EL (cell line): ENCODE measurements around the gene ROBO1.

Experiments
- DNase-seq: peaks from one replicate; pipeline ENCODE4 v3.0.0-alpha.2; 2016

ROBO1 gene

DNA sequence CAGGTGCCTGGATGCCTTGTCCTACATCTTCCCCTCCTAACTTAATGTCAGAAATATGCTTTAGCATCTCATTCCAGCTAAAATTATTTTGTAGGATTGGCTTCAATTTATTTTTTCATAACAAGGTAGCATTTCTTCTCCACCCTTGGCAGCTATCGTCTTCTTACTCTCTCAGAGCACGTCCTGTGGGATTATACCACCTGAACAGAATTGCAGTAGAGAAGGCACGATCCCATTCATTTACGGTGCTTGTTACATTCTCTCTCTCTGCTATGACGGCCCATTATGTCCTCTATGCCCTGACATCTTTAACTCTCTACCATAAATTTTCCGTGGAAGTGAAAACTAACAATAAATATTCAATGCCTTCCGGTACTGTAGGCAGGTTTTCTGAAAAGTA lies 103.3 kb downstream of the ROBO1 start:
- DNase-seq: no peak

DNA sequence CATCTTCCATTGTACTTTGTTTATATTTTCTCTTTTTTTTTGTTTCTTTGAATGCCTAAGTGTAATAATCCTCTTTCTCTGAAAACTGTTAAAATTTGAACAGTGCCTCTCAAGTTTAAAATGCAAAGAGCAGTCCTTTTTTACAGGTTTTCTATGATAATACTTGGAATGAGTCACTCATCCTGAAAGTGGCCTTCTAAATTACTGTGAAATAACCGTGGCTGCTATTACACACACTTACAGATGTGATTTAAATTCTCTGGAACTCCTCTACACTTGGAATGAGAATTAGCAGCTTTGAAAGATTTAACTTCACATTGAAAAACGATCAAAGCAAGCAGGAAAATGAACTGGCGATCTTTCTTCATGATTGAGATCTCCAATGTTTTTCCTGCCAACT lies 105.9 kb downstream of the ROBO1 start:
- no peak for DNase-seq

DNA sequence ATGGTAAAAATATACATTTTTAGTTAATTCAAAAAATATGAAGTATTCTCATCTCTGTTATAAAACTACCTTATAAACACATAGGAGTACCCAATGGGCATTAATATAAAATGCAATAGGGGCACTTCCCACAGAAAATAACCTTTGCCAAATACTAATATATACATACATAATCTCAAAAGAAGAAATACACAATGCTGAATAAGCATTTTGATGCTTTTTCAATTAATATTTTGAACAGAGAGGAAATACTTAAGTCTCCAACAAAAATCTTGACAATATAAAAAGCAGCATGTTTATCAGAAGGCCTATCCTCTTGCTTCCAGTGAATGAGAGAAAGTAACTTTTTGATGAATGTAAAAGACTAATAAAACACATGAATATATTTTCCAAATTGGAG lies 110.7 kb downstream of the ROBO1 start:
- no peak for DNase-seq

DNA sequence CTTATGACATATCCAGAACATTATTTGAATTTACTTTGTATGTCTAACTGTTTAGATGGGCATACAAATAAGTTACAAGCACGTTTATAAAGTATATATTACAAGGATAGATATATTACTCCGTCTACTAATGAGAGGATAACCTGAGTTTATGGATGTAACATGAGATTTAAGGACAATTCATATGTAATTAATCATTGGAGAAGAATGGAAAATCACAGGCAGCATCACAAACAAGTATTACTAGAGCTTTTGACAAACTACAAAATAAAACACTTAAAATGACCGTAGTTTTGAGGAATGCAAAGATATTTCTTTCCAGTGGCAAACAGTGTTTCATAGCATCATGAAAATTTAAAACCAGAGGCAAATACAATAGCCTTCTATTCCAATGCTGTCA lies 113.8 kb downstream of the ROBO1 start:
- no peak for DNase-seq

DNA sequence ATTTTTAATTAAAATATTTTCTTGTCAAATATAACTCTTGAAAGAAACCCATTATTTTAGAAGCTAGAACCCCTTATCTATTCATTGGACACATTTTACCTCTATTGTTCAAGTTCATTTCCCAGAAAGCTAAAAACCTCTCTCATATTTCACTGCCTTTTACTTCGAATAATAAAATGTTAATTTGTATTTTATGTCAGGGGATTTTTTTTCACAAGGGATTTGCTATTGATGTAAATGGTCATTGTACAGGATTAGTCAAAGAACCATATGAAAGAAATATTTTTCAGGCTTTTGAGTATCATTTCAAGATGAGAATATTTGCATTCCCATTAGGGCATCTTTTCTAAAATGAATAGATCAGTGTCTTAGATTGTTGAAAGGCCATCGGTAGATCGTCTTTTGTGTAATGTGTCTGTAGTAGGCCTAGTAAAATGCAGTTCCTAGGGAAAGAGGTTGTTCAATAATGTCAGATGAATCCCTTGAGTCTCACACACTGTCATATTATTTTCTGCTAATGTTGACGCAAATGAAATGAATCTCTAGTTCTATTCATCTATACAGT lies 114.5 kb downstream of the ROBO1 start:
- no peak for DNase-seq

DNA sequence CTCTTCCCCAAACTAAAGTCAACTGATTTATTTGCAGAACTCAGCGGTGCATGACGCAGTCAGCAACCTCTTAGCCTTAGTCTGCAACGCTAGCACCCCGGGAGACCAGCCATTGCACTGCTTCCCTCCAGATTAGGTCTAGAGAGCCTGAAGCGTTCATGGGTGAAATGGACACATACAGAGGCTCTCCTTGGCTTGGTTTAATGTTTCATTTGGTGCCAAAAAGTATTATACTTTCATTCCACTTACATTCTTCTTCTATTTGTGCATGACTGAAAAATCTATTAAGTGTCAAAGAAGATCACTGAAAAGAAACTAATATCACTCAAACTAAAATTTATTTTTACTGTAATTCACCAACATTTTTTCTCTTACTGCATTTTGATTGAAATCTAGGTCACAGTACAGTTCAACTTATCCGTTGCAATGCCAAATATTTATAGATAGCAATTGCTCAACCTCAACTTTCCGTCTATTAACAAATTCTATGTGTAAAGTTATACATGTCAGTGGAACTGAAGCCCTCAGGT lies 116.2 kb downstream of the ROBO1 start:
- no peak for DNase-seq

DNA sequence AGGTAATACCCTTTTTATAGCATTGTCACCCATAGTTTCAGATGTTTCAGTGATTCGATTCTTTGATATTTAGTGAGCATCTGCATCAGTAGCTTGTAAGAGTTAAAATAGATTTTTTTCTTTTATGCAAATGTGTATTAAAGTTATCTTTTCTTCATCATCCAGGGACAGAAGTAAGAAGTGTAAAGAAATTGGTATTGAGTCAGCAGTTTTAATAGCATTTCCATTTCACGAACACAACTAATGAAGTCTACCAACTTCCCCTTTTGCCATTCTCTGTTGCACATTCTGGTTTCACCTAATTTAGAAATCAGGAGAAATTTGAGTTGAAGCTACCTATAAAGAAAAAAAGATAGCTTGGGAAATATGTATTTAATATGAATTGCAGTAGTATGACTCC lies 127.9 kb downstream of the ROBO1 start:
- no peak for DNase-seq

DNA sequence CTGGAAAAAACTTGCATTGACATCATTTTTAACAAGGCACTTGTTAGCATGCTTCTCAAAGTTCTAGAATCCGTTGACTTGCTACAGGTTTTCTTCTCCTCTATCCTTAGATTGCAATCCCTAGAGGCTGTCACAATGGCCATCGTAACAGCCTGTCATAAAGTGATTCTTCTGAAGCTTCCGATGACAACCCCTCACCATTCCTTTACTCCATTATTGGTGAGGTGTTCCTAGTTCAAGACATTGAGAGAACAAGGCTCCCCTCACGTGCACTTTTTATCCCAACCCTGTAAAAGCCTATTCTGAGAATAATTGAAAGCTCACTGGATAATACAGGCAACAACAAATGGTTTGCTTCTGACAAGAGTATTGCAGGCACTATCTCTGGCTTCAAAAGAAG lies 131.4 kb downstream of the ROBO1 start:
- no peak for DNase-seq

DNA sequence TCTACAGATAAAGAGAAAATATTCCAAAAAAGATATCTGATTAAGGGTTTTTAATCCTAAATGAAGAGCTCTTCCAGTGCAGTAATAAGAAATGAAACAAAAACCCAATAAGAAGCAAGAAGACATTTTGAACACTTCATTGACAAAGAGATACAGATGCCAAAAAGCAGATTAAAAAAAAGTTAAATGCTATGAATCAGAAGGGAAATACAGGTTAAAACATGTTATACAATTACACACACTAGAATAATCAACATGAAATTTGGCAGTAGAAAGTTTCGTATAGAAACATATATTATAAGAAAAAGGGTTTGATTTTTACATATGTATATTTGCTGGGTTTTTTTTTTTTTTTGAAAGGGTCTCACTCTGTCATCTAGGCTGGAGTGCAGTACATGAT lies 135.0 kb downstream of the ROBO1 start:
- DNase-seq: no peak

DNA sequence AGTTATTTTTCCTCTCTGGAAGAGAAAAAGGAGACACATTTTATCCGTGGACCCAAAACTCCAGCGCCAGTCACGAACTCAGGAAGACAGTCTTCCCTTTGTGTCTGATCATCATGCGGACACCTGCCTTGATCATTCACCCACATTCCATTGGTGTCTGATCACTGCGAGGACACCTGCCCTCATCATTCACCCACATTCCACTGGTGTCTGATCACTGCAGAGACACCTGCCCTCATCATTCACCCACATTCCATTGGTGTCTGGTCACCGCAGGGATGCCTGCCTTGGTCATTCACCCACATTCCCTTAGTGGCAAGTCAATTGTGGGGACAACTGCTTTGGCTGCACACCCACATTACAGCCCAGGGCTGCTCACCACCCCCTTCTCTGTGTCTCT lies 148.9 kb downstream of the ROBO1 start:
- DNase-seq: no peak

DNA sequence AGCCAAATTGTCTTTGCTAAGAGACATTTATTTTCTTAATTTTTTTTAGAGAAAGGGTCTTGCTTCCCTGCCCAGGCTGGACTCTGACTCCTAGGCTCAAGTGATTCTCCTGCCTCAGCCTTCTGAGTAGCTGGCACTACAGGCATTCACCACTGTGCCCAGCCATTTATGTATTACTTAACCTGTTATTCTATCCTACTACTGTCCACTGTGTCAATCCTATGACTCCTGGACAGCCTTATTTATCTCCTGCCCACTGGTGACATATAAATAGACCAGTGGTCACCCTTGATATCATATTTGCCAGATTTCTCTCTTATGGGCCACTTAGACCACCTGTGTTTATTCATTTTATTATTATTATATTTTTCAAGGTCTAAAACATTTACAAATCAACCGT lies 161.4 kb downstream of the ROBO1 start:
- no peak for DNase-seq

DNA sequence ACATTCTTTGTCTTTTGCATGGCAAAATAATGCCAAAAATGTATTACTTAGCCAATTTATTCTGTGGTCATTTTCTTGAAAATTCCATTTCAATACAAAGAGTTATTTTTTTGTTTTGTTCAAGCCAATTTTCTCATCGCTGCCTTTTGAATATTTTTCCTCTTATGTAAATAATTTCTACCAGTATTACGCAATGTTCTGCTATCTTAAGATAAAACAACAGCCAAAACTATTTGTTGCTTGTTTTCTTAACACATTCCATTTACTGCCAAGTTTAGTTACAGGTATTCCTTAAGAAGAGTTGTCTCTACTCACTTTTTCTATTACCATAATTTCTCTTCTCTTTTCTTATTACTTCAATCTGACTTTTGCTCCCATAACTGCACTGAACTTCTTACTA lies 163.1 kb downstream of the ROBO1 start:
- no peak for DNase-seq

DNA sequence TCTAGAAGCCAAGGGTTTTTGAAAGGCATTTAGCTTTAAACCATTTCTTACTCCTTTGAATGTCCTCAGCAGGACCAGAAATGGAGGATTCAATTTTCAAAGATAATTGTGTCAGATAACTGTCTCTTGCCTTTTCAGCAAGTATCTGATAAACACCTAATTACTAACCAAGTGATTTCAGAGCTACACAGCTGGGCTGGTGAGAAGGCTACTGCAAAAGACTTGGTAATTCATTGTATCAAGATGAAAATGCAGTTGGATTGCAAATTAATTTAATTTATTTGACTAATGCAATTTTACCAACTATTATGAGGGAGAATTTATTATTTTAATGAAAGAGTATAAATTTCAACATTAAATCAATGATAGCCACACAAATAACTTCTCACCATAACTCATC lies 165.4 kb downstream of the ROBO1 start:
- no peak for DNase-seq

DNA sequence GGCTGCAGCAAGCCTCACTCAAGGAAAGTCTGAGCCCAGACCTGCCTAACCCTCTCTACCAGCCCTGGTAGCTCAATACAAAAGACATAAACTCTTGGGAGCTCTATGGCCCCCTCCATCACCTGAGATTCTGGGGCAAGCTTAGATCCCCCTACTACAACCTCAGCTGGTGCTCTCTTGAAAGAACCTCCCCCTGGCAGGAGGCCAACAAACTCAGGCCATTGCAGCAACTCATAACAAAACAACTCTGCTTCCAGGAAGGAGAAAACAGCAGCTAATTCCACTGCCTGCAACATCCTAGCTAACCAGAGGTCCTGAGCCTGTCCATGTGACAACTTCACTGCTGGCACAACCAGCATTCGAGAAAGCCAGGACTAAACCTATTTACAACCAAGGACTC lies 169.2 kb downstream of the ROBO1 start:
- DNase-seq: no peak

DNA sequence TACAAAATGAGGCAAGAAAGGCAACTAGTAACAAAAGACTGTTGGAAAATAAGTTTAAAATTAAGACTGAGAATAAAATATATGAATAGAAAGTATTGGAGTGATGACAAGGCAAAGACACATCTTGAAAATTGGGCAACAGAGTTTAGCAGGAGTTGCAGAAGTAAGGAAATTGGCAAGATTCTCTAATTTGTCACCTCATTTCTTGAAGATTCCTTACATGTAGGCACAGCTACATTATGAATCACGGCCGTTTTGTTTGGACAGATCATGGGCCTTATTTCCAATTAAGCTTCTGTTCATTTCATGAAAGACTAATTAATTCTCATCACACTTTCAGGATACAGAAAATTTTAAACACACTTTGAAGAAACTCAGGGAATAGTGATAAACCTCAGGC lies 170.1 kb downstream of the ROBO1 start:
- no peak for DNase-seq

DNA sequence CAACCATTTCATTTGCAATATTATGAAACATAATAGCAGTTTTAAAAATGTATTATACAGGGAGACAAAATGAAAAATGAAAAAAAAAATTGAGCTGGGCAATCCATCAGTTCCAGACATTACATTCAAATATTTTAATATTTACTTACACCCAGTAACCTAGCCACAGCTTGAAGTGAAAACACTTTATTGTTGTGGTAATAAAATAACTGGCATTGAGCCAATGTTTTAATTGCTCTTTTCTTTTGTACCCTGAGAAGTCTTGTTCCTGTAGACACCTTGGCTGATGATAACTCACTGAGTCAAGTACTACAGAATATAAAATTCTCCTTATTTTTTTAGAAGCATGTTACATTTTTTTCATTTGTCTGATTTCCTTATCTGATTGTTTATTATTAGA lies 180.6 kb downstream of the ROBO1 start:
- DNase-seq: no peak

DNA sequence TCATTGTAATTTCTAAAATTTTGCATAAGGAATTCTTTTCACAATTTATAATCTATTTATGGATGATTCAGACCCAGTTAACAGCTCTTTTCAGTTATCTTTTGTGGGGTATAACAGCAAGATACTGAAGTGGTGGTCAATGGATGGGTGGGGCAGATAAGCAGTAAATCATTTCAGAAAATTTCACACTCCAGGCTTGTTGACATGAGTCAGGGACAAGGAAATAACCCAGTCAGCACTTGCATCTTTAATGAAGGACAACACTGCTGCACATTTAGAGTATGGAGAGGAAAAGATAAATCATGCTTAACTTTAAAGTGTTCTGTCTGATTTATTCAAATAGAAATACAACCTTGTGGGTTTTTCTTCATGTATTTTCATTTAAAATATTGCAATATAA lies 181.6 kb downstream of the ROBO1 start:
- DNase-seq: no peak

DNA sequence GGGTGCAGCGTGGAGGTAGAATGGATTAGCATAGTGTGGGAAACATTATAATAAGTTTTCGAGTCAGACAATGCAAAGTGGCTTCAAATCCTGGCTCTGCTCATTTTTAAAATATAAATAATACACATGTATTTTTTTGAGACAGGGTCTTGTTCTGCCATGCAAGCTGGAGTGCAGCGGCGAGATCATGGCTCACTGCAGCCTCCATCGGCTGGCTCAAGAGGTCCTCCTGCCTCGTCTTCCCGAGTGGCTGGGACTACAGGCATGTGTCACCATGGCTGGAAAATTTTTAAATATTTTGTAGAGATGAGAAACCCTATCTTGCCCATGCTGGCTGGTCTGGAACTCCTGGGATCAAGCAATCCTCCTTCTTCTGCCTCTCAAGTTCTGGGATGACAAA lies 194.9 kb downstream of the ROBO1 start:
- DNase-seq: no peak

DNA sequence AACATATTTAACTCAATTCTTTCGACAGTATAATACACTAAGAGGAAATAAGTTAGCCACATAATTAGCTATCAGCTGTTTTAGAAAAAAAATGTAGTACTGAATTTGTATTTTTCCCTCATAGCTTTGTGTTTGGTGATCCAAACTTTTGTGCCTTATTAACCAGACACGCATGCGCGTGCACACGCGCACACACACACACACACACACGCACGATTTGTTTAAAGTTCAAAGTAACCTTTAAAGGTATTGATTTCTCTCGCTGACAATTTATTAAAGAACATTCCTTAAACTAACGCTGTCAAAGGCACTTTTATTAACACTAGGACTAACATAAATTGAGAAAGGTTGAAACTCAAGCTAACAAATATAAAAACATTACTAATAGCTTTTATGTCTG lies 198.9 kb downstream of the ROBO1 start:
- DNase-seq: no peak

DNA sequence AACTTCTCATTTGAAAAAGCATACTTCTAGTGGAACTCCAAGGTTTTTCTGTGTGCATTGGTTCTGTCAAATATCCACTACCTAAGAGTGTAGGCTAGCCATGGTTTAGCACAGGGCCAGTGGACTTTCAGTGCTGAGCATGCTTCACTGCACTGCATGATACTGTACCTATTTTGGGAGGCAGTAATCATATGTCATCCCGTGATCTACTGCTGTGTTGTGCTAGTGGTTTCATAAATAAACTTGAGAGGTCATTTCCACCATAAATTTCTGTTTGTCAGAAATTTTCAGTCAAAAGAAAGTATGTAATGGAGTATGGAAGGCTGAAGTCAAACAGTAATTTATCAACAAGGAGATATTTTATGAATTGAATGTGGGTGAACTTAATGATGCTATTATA lies 203.6 kb downstream of the ROBO1 start:
- no peak for DNase-seq

DNA sequence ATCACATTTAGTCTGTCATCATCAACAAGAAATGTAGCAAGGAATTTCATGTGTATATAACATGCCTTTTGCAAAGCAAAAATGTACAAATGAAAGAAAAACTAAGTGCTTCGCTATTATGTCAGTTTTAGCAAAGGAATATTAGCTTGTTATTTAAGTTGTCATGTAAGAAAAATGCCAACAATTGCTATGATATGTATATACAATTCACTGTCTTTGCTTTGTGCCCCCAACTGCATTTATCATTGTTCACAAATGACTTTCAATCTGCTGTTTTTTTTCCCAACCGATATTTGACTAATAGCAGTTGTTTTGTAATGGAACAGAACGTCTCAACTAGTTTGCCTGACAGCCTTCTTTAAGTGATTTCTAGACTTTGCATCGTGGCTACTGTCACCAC lies 207.1 kb downstream of the ROBO1 start:
- no peak for DNase-seq

DNA sequence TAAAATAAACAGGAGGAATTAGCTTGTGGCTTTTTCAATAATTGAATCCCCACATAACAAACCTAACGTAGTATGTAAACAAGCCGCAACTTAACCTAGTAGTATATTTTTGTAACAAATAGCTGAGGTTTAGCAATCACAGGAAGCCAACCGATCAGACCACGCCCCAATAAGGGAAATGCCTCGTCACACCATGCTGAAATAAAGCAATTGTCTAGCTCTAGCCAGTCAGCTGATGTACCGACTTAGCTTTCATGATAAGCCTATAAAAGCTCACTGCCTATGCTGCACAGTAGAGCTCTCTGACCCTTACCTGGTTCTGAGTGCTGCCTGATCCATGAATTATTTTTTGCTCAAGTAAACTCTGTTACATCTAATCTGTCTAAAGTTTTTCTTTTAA lies 208.9 kb downstream of the ROBO1 start:
- DNase-seq: no peak

DNA sequence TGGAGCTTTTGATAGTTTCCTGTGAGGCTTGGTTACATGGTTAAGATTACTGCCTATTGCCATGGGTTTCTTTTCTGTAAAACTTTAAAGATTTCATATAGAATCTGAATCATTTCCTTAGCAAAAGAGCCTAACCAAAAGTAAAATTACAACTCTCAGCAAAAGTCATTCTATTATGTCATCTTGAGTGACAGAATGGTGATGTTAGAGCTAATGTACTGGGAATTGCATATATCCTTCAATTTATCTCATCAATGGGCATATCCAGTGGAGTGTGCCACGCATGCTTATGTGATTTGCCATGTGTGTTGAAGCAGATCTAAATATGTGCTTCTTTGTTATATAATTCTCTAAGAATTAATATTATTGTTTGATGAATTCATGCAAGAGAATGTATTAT lies 212.1 kb downstream of the ROBO1 start:
- DNase-seq: no peak

DNA sequence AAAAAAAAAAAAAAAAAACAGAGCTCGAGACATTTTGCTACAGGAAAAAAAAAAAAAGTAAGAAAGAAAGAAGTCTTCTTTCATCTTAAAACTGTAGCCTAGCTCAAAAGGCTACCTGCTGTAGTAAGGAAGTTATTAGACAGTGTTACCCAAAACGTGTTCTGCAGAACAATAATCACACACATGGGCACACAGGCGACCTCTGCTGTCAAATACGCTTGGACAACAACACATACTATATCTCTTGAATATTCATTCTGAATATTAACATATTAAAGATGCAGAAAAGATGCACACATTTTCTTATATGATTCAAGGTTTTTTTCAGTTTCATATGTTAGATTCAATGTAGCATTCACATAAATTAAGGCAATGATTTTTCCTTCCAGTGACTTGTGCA lies 215.8 kb downstream of the ROBO1 start:
- no peak for DNase-seq

DNA sequence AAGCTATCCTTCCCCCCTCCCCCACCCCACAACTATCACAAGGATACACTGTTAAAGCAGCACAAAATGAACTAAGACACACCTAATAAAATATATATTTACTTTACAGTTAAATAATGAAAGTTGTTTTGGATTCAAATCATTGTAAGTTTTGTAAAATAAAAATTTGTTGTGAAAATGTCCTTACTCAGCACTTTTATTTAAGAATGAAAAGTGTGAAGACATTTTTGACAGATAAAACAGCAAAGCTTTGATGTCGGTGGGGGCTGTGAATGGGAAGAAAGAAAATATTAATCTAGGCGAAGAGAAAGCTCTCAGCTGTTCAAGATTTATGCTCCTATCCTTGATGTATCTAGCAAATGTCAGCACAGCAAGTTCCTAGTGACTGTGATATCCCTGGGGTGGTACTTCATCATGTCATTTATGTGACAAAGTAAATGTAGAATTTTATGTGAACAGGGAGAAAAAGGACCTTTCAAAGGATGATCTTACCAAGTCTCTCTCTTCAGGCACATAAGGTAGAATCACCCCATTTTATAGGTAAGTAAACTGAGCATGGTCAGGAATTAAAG lies 216.4 kb downstream of the ROBO1 start:
- no peak for DNase-seq
